NCI-H1092 (cell line): ENCODE results near the gene DLEC1.
"Not testable (repeated sequence)": the region's sequence is repeated elsewhere in the genome, so short reads cannot be mapped to it uniquely, and the experiment has no call there.

Source experiments
- DNase-seq: peaks from one replicate; lab custom pipeline; 2025; lab: John Stamatoyannopoulos, UW

DLEC1 gene

GRCh38 chr3:38084334-38085310 lies 45.6 kb downstream of the DLEC1 start:
- no peak for DNase-seq

GRCh38 chr3:38085311-38085942 lies 46.4 kb downstream of the DLEC1 start:
- no peak for DNase-seq

- no peak for DNase-seq
Measured at GRCh38 chr3:38085943-38086324, 46.9 kb downstream of the DLEC1 start.

- no peak for DNase-seq
Measured at GRCh38 chr3:38086496-38086895, 47.5 kb downstream of the DLEC1 start.

- DNase-seq = not testable (repeated sequence)
Measured at GRCh38 chr3:38087278-38087677, 48.3 kb downstream of the DLEC1 start.

- no peak for DNase-seq
Measured at GRCh38 chr3:38088126-38089078, 49.4 kb downstream of the DLEC1 start.

DNA sequence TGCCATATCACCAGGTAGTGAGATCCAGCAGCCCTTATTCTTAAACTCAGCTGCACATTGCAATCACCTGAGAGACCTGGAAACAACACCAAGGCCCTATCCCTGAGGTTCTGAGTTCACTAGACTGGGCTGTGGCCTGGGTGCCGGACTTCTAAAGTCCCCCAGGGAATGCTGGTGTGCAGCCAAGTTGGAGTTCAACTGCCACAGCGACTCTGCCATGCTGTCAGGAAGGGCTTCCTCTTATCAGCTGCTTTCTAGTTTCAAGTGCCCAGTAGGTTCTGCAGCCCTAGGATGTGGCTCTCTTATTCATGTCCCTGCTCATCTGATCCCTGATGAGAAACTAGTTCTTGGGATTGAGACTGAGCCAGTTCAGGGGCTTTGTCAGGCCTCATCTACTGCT lies 50.2 kb downstream of the DLEC1 start:
- DNase-seq = no peak

- DNase-seq = no peak
Measured at GRCh38 chr3:38090453-38090852, 51.4 kb downstream of the DLEC1 start.

DNA sequence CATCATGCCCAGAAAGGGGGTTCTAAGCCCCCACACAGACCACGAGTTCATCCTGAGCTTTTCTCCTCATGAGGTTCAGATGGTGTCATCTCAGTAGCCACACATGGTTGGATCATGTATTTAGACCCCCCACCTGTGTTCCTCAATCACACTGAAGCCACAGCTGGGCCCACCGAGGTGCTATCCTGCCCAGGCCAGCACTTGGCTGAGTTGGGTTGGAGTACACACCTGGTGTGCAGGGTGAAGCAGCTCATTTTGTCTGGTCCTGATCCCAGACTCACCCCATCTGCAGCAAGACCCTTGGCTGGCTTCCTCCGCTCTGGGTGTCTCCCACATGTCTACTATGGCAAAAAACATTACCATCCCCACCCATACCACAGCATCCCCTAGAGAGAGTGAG lies 56.0 kb downstream of the DLEC1 start:
- DNase-seq = no peak

- DNase-seq = no peak
Measured at GRCh38 chr3:38095669-38096483, 56.9 kb downstream of the DLEC1 start.

GRCh38 chr3:38097446-38098375 lies 58.7 kb downstream of the DLEC1 start:
- no peak for DNase-seq

DNA sequence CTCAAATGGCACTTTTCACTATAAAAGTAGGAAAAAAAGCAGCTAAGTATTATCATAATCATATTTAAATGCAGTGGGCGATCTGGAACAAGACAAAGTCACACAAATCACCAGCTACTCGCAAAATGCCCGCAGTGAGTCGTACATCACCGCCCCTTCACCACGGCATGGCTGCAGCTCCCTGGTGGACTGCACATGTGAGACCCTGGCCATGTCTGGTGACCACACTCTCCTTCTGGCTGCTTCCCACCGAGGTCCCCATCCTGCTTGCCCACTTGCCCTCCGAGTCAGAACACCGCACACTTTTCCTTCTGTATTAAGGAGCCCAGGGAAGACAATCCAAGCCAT lies 59.3 kb downstream of the DLEC1 start:
- no peak for DNase-seq

DNA sequence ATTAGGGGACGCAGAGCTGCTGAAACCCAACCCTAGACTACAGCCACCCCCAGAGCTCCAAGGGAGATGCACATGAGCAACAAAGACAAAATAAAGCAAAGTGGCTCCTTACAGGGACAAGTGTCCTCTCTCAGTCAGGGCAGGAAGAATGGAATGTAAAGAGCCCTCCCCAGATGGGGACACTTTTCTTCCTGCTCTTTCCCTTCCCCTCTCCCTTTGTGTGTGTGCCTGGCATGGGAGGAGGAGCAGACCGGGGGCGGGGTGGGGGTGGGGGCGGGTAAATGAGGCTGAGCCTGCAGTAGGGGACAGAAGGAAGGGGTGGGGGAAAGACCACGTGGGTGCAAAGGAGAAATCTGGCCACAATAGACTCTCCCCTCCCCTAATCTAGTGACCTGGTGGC lies 60.5 kb downstream of the DLEC1 start:
- DNase-seq = no peak

- DNase-seq = no peak
Measured at GRCh38 chr3:38100498-38100897, 61.5 kb downstream of the DLEC1 start.

GRCh38 chr3:38101811-38102443 lies 62.9 kb downstream of the DLEC1 start:
- DNase-seq = no peak

- no peak for DNase-seq
Measured at GRCh38 chr3:38102444-38102814, 63.4 kb downstream of the DLEC1 start.

DNA sequence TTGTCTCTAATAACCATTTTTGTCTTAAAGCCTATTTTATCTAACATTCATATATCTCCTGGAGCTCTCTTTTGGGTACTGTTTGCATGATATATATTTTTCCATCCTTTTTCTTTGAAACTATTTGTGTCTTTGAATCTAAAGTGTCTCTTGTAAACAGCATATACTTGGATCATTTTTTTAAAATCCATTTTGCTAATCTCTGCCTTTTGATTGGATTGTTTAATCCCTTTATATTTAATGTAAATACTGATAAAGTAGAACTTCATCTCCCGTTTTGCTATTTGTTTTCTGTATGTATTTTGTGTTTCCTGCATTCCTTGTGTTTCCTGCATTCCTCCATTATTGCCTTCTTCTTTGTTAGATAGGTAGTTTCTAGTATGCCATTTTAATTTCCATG lies 66.5 kb downstream of the DLEC1 start:
- DNase-seq = no peak

GRCh38 chr3:38107911-38108648 lies 69.1 kb downstream of the DLEC1 start:
- DNase-seq = no peak
